NCI-H1930 (cell line): Measurements from ENCODE around the gene CPTP.

Source experiments
- DNase-seq, 2 experiments: peaks; one replicate each; lab custom pipeline; 2025; lab: John Stamatoyannopoulos, UW

The CPTP gene

GRCh38 chr1:1336446-1336845 is 11.8 kb downstream of the CPTP start:
- no peak for DNase-seq

- DNase-seq, result no peak
Observed at GRCh38 chr1:1336931-1337792, 12.6 kb downstream of the CPTP start.

- DNase-seq, result no peak
Observed at GRCh38 chr1:1337793-1338147, 13.2 kb downstream of the CPTP start.

- no peak for DNase-seq
Observed at GRCh38 chr1:1338278-1338677, 13.7 kb downstream of the CPTP start.

GRCh38 chr1:1340185-1340584 is 15.6 kb downstream of the CPTP start:
- DNase-seq, result no peak

- DNase-seq, result no peak
Observed at GRCh38 chr1:1340791-1341548, 16.4 kb downstream of the CPTP start.

- no peak for DNase-seq
Observed at GRCh38 chr1:1341549-1342021, 17.0 kb downstream of the CPTP start.

GRCh38 chr1:1342061-1342562 is 17.5 kb downstream of the CPTP start:
- DNase-seq, result no peak

GRCh38 chr1:1342584-1343115 is 18.0 kb downstream of the CPTP start:
- DNase-seq, result no peak

- DNase-seq, result no peak
Observed at GRCh38 chr1:1343811-1344421, 19.3 kb downstream of the CPTP start.

GRCh38 chr1:1344655-1345361 is 20.2 kb downstream of the CPTP start:
- no peak for DNase-seq

- DNase-seq, result no peak
Observed at GRCh38 chr1:1345384-1345783, 20.8 kb downstream of the CPTP start.

GRCh38 chr1:1345860-1346500 is 21.4 kb downstream of the CPTP start:
- DNase-seq, result no peak

- no peak for DNase-seq
Observed at GRCh38 chr1:1346501-1346890, 21.9 kb downstream of the CPTP start.

- DNase-seq, result no peak
Observed at GRCh38 chr1:1347026-1347595, 22.5 kb downstream of the CPTP start.

GRCh38 chr1:1347663-1348419 is 23.2 kb downstream of the CPTP start:
- no peak for DNase-seq

GRCh38 chr1:1348420-1349255 is 24.0 kb downstream of the CPTP start:
- no peak for DNase-seq

GRCh38 chr1:1349256-1350012 is 24.8 kb downstream of the CPTP start, which contains the start of gene DVL1:
DVL1 (minus strand) TSS chr1:1349418; CDS start chr1:1349065, 353 bp downstream.
- DNase-seq, result peak; percentile 62 to 75
